Coronary artery (tissue), 2 donors: ENCODE results near the gene CACNA2D3.

Source experiments
- DNase-seq: peaks from one replicate; pipeline ENCODE4 v3.0.0-alpha.2; 2017; ENCODE audit warnings: low spot score
- H3K27ac ChIP-seq, 2 donors: fragments of 200-600 bp; sonication (generic); one replicate each; pipeline ENCODE4 v1.5.1; 2016 to 2019
- H3K4me3 ChIP-seq: fragments of 200-600 bp; sonication (generic); 2 replicates; pipeline ENCODE4 v1.5.1; 2016; ENCODE audit warnings: mild to moderate bottlenecking, moderate library complexity
- CTCF ChIP-seq: fragments of 200-600 bp; sonication (generic); IDR thresholded peaks from one replicate; pipeline ENCODE4 v1.5.1; 2019; ENCODE audit warnings: antibody characterized with exemption

CACNA2D3 gene

GRCh38 chr3:55069950-55070349, 947.6 kb downstream of the CACNA2D3 start:
- no peak for TF ChIP-seq CTCF
- no peak overlapping the region for H3K4me3 ChIP-seq
- no peak overlapping the region for H3K27ac ChIP-seq
- DNase-seq, result no peak

DNA sequence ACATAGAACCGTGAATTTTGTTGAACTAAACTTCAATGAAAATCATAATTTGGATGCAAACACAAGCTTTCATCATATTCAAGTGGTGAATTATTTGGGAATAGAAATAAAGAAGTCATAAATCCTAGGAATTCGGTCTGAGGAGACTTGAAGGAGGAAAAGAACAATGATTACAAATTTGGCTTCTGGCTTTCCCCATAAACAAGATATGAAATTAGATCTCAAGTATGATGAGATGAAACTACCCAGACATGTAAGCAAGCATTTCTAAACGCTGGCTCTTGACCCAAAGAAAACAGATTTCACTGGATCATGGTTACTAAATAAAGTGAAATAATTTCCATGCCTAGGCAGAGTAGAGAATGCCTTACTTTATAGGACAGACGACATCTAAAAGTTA, 952.4 kb downstream of the CACNA2D3 start:
- Histone ChIP-seq H3K27ac (no peak overlapping the region), H3K4me3 (no peak overlapping the region)
- no peak for DNase-seq
- TF ChIP-seq CTCF, result no peak

DNA sequence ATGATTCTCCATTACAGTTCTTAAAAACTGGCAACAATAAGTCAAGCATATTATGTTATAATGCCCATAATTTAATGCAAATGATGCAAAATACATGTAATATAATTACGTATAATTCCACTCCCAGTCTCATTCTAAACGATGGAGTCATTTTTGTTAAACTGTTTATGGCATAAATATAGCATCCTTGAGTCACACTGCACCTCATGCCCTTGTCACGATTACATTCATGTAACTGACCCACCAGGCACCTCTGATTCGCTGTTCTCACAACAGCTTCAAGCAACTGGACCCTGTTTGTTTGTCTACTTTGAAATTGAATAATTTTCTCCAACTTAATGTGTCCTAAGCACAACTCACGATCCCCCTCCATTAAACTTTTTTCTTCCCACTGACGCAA, 953.5 kb downstream of the CACNA2D3 start:
- DNase-seq, result no peak
- no peak for TF ChIP-seq CTCF
- no peak overlapping the region for H3K27ac ChIP-seq
- H3K4me3 ChIP-seq, result no peak overlapping the region

GRCh38 chr3:55077726-55078125, 955.4 kb downstream of the CACNA2D3 start:
- TF ChIP-seq CTCF, result no peak
- Histone ChIP-seq H3K4me3 (no peak overlapping the region), H3K27ac (no peak overlapping the region)
- DNase-seq, result no peak

GRCh38 chr3:55078876-55079275, 956.5 kb downstream of the CACNA2D3 start:
- H3K27ac ChIP-seq, result no peak overlapping the region
- no peak overlapping the region for H3K4me3 ChIP-seq
- no peak for TF ChIP-seq CTCF
- DNase-seq, result no peak

DNA sequence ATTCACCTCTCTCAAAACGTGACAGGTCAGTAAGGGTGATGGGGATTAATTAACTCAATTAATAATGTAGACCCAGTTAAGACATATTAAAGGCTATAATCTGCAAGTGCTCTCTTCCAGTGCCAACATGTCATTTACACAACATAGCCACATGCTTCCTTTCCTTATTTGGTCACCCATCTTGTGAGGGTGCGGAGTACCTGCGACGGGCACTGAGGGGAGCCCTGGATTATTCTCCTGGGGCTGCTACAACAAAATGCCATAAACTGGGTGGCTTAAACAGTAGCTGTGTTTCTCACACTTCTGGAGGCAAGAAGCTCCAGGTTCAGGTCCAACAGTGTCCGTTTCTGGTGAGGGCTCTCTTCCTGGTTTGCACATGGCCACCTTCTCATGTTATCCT, 962.9 kb downstream of the CACNA2D3 start:
- TF ChIP-seq CTCF, result no peak
- no peak overlapping the region for H3K27ac ChIP-seq
- H3K4me3 ChIP-seq, result no peak overlapping the region
- no peak for DNase-seq

DNA sequence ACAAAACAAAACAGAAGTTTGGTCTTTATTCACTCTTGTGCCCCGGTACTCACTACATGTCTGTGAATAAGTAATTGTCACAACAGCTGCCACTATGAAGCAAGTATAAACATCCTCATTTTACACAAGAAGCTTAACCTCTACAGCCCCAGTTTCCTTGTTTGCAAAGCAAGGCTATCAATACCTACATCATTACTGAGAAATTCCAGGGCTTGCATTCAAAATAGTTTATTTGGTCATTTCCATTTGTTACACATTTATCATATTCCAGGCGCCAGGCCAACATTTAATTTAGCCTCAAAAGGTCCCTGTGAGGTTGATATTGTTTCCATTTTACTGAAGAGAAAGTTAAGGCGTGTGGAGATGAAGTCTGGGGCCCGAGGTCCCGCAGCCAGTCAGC, 966.9 kb downstream of the CACNA2D3 start:
- no peak for DNase-seq
- no peak overlapping the region for H3K4me3 ChIP-seq
- H3K27ac ChIP-seq, result no peak overlapping the region
- no peak for TF ChIP-seq CTCF
